NCI-H2227 (cell line): ENCODE measurements around the gene CHD1L.
"Not testable (repeated sequence)": the region's sequence is repeated elsewhere in the genome, so short reads cannot be mapped to it uniquely, and the experiment has no call there.

ENCODE experiments used
- DNase-seq: peaks from one replicate; lab custom pipeline; 2025; ENCODE audit not compliant: unreplicated experiment; lab: John Stamatoyannopoulos, UW

Gene CHD1L

GRCh38 chr1:147264158-147264768 is 21.8 kb downstream of the CHD1L start:
- DNase-seq = no peak

GRCh38 chr1:147266381-147266780 is 23.9 kb downstream of the CHD1L start:
- DNase-seq = no peak

GRCh38 chr1:147267711-147268110 is 25.2 kb downstream of the CHD1L start:
- no peak for DNase-seq

- no peak for DNase-seq
Observed at GRCh38 chr1:147270721-147271120, 28.2 kb downstream of the CHD1L start.

GRCh38 chr1:147272042-147272441 is 29.6 kb downstream of the CHD1L start:
- no peak for DNase-seq

- peak; percentile 69 for DNase-seq
Observed at GRCh38 chr1:147273409-147274336, 31.2 kb downstream of the CHD1L start.

- no peak for DNase-seq
Observed at GRCh38 chr1:147281950-147282349, 39.5 kb downstream of the CHD1L start.

GRCh38 chr1:147283011-147283410 is 40.5 kb downstream of the CHD1L start:
- DNase-seq = no peak

GRCh38 chr1:147287133-147287865 is 44.8 kb downstream of the CHD1L start:
- DNase-seq = no peak

- no peak for DNase-seq
Observed at GRCh38 chr1:147292012-147292411, 49.5 kb downstream of the CHD1L start.

GRCh38 chr1:147292631-147293251 is 50.3 kb downstream of the CHD1L start:
- DNase-seq = no peak

- no peak for DNase-seq
Observed at GRCh38 chr1:147297438-147297837, 55.0 kb downstream of the CHD1L start.

- not testable (repeated sequence) for DNase-seq
Observed at GRCh38 chr1:147305803-147306202, 63.3 kb downstream of the CHD1L start.

GRCh38 chr1:147316968-147317367 is 74.5 kb downstream of the CHD1L start:
- no peak for DNase-seq

- not testable (repeated sequence) for DNase-seq
Observed at GRCh38 chr1:147326933-147327687, 84.6 kb downstream of the CHD1L start.

GRCh38 chr1:147334292-147334691 is 91.8 kb downstream of the CHD1L start:
- no peak for DNase-seq

GRCh38 chr1:147336291-147336690 is 93.8 kb downstream of the CHD1L start:
- no peak for DNase-seq

GRCh38 chr1:147337040-147337630 is 94.7 kb downstream of the CHD1L start:
- peak; percentile 45 for DNase-seq

- no peak for DNase-seq
Observed at GRCh38 chr1:147338571-147338970, 96.1 kb downstream of the CHD1L start.

- DNase-seq = no peak
Observed at GRCh38 chr1:147341246-147341645, 98.8 kb downstream of the CHD1L start.
